Colonic mucosa (tissue), 4 donors: ENCODE results near the gene OSM. TPM values are rescaled to one million over a fixed set of nuclear protein-coding genes. Genes with fewer than 3 reads are reported as not detected.

Experiments
- DNase-seq: peaks from one replicate; pipeline ENCODE4 v3.0.0-alpha.2; 2020
- H3K27ac ChIP-seq: fragments of 200-600 bp; one replicate; pipeline ENCODE4 v1.8.0; 2021
- H3K27me3 ChIP-seq: fragments of 200-600 bp; one replicate; pipeline ENCODE4 v1.8.0; 2021
- H3K36me3 ChIP-seq: fragments of 200-600 bp; one replicate; pipeline ENCODE4 v1.8.0; 2021
- H3K4me1 ChIP-seq: fragments of 200-600 bp; one replicate; pipeline ENCODE4 v1.8.0; 2021; ENCODE audit warnings: mild to moderate bottlenecking
- H3K4me3 ChIP-seq: fragments of 200-600 bp; one replicate; pipeline ENCODE4 v1.8.0; 2021
- H3K9ac ChIP-seq, 2 donors: one replicate each; pipeline ENCODE4 v1.7.0; 2013; ENCODE audit warnings: control low read depth in 2 of 2, low read depth in 2 of 2, low read length in 2 of 2
- H3K9me3 ChIP-seq: fragments of 200-600 bp; one replicate; pipeline ENCODE4 v1.8.0; 2021
- CTCF ChIP-seq: fragments of 200-600 bp; IDR thresholded peaks from one replicate; pipeline ENCODE4 v1.8.0; 2022; ENCODE audit warnings: antibody characterized with exemption, mild to moderate bottlenecking
- intact Hi-C: fragments of 100-400 bp; cut with DNase I; formaldehyde crosslinking; loops from one replicate; pipeline ENCODE4 v1.14.1; 2022
- total RNA-seq, 2 donors: library from RNA; stranded (reverse); fragmentation: NEBNext Ultra II Directional in 1 of 2; extraction: Animal tissue kit (Norgen Biotek cat#: 25700) in 1 of 2; gene quantifications; one replicate each; pipeline ENCODE4 v1.2.1, GENCODE V29; 2021
- donor health status: healthy.
- donor health status: DM: no; HTN: no; CAD: no.
- donor health status: DM: no; HTN: no; CAD: no.

Gene OSM
- total RNA-seq, 2 donors from 2014 or later = 0.21 to 0.44 TPM

- no peak overlapping the region for H3K4me3 ChIP-seq
- peak overlapping the region in 1 of 2 donors; percentile 58 for H3K9ac ChIP-seq
- H3K36me3 ChIP-seq = no peaks in the 10 kb centered on the region
- DNase-seq = peak; percentile 83
- peak overlapping the region; percentile 84 for H3K27ac ChIP-seq
- H3K9me3 ChIP-seq = no peaks in the 10 kb centered on the region
- H3K27me3 ChIP-seq = no peaks in the 10 kb centered on the region
- TF ChIP-seq CTCF = no peak
- intact Hi-C loops = no loop called here
- peaks cover 57% of the 10 kb centered on the region for H3K4me1 ChIP-seq
These were observed 44.5 kb upstream of the OSM start for GRCh38 chr22:30310881-30311771.

GRCh38 chr22:30309951-30310741 lies 43.5 kb upstream of the OSM start:
- peak overlapping the region; percentile 84 for H3K27ac ChIP-seq
- H3K9ac ChIP-seq = peak overlapping the region; percentile 27 to 58
- H3K36me3 ChIP-seq = no peaks in the 10 kb centered on the region
- intact Hi-C loops = no loop called here
- no peaks in the 10 kb centered on the region for H3K9me3 ChIP-seq
- DNase-seq = peak; percentile 73
- H3K4me3 ChIP-seq = no peak overlapping the region
- no peak for TF ChIP-seq CTCF
- peaks cover 64% of the 10 kb centered on the region for H3K4me1 ChIP-seq
- H3K27me3 ChIP-seq = no peaks in the 10 kb centered on the region

GRCh38 chr22:30308518-30309230 lies 42.0 kb upstream of the OSM start:
- Histone ChIP-seq H3K9me3 (no peaks in the 10 kb centered on the region), H3K9ac (no peak overlapping the region), H3K4me1 (peaks cover 64% of the 10 kb centered on the region), H3K27ac (no peak overlapping the region), H3K4me3 (no peak overlapping the region), H3K27me3 (no peaks in the 10 kb centered on the region), H3K36me3 (no peaks in the 10 kb centered on the region)
- DNase-seq = no peak
- intact Hi-C loops = no loop called here
- no peak for TF ChIP-seq CTCF

GRCh38 chr22:30308093-30308492 lies 41.4 kb upstream of the OSM start:
- Histone ChIP-seq H3K36me3 (no peaks in the 10 kb centered on the region), H3K9me3 (no peaks in the 10 kb centered on the region), H3K4me3 (no peak overlapping the region), H3K4me1 (peaks cover 66% of the 10 kb centered on the region), H3K27ac (no peak overlapping the region), H3K27me3 (no peaks in the 10 kb centered on the region), H3K9ac (no peak overlapping the region)
- intact Hi-C loops = no loop called here
- no peak for TF ChIP-seq CTCF
- no peak for DNase-seq

GRCh38 chr22:30307041-30307574 lies 40.5 kb upstream of the OSM start:
- no peaks in the 10 kb centered on the region for H3K9me3 ChIP-seq
- DNase-seq = no peak
- intact Hi-C loops = no loop called here
- peak overlapping the region in 1 of 2 donors; percentile 52 for H3K9ac ChIP-seq
- TF ChIP-seq CTCF = no peak
- peaks cover 68% of the 10 kb centered on the region for H3K4me1 ChIP-seq
- peak overlapping the region; percentile 67 for H3K27ac ChIP-seq
- H3K4me3 ChIP-seq = no peak overlapping the region
- H3K27me3 ChIP-seq = no peaks in the 10 kb centered on the region
- H3K36me3 ChIP-seq = no peaks in the 10 kb centered on the region
